NCI-H2107 treated with DMSO at 0.1 percent for 48 hours (cell line): ENCODE data around the gene PDE3B.
"Not testable (repeated sequence)": the region's sequence is repeated elsewhere in the genome, so short reads cannot be mapped to it uniquely, and the experiment has no call there.

Source experiments
- DNase-seq: peaks from one replicate; lab custom pipeline; 2025; ENCODE audit not compliant: unreplicated experiment; lab: John Stamatoyannopoulos, UW

Gene PDE3B

GRCh38 chr11:14638561-14638960 lies 5.0 kb upstream of the PDE3B start:
- DNase-seq: no peak

DNA sequence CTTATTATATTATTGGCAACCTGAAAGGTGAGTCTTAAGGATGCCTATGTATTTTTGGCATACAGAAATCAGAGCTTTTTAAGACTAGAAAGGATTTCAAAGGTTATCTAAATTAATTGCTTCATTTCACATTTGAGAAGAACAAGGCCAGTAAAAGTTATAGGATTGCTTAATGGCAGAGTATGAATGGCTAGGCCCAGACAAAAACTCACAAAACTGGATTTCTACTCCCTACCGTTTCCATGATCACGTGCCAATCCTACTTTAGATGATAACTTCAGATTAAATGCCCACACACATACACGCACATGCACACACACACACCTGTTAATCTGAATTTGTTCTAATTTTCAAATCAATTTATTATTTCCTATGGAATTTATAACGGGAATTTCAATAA lies 1.8 kb upstream of the PDE3B start:
- DNase-seq: no peak

DNA sequence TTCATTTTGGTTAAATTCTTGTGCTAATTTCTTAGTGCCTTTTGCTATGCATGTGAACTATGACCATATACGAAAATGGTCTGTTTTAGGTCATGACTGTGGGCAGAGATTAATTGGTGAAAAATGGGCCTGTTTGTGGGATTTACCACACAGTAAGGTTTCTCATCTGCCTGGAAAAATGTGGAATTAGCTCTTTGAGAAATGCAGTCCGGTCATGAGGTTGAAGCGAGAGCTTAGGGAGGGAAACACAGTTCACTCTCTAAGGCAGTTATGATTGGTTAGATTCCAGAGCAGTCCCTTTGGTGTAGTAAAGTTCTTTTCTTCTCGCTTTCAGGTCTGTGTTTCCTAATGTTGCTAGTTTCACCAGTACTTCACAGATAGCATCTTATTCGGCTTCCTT lies 1.2 kb upstream of the PDE3B start:
- no peak for DNase-seq

DNA sequence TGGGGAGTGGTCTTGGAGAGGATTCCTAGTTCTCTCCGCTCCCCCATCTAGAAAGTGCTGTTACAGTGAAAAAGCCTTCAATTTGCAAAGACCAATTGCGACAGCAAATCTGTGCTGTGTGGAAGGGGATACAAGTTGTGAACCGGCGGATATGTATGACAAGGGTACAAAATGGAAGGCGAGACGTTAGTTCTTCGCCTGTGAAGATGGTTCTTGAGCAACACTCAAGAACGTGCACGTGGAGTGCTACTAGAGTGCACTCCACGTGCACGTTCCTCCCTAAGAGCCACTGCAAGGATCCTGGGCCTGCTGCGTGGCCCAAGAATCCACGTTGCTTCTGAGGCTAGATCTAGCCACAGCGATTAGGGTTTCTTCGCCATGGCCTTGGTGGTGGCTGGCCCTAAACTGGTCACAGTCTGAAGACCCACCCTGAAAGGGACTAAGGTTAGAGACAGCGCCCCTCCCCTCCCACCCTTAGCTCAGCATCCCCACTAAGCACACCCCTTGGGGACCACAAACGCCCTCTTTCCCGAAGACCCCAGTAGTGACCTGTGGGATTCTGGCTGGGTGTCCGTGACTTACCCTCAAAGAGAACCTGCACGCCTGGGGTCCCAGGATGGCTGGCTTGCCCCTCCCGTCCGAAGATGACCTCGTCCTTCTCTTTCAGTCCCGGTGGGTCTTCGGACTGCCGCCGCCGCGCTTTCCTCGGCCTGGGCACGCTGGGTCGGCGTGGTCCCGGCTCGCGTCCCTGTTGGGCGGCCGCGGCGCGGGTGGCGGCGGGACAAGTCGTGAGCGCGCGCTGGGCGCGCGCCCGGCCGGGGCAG lies 519 bp upstream of the PDE3B start:
- no peak for DNase-seq

DNA sequence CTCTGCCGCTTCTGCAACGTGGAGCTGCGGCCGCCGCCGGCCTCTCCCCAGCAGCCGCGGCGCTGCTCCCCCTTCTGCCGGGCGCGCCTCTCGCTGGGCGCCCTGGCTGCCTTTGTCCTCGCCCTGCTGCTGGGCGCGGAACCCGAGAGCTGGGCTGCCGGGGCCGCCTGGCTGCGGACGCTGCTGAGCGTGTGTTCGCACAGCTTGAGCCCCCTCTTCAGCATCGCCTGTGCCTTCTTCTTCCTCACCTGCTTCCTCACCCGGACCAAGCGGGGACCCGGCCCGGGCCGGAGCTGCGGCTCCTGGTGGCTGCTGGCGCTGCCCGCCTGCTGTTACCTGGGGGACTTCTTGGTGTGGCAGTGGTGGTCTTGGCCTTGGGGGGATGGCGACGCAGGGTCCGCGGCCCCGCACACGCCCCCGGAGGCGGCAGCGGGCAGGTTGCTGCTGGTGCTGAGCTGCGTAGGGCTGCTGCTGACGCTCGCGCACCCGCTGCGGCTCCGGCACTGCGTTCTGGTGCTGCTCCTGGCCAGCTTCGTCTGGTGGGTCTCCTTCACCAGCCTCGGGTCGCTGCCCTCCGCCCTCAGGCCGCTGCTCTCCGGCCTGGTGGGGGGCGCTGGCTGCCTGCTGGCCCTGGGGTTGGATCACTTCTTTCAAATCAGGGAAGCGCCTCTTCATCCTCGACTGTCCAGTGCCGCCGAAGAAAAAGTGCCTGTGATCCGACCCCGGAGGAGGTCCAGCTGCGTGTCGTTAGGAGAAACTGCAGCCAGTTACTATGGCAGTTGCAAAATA lies 816 bp downstream of the PDE3B start:
- no peak for DNase-seq

- peak; percentile 19 for DNase-seq
Observed at GRCh38 chr11:14645015-14645912, 1.7 kb downstream of the PDE3B start.

GRCh38 chr11:14645985-14646900 lies 2.6 kb downstream of the PDE3B start:
- peak; percentile 15 for DNase-seq

DNA sequence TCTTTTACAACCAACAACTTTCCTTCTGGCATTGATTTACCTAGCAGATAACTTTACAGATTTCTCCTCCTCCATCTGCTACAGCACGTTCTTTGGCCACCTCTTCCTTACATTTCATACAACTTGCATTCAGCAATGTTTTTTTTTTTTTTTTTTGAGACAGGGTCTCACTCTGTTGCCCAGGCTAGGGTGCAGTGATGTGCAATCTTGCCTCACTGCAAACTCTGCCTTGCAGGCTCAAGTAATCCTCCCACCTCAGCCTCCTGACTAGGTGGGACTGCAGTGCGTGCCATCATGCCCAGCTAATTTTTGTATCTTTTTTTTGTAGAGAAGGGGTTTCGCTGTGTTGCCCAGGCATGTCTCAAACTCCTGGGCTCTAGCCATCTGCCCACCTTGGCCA lies 6.5 kb downstream of the PDE3B start:
- DNase-seq: no peak

DNA sequence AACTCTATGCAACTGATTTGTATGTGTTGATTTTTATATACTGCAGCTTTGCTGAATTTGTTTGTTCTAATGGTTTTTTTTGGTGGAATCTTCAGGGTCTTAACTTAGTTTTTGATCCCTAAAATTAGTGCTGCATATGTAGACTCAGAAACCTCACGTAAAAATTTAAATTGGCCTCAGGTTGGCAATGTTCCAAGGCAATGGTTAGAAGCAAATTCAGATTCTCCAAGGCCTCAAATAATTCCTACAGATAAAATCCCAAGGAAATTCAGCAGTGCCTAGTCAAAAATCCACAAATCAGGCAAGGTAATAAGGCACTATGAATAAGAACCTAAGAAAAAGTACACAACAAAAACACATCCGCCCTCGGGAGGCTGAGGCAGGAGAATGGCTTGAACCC lies 9.5 kb downstream of the PDE3B start:
- DNase-seq: no peak

GRCh38 chr11:14655435-14655834 lies 11.8 kb downstream of the PDE3B start:
- DNase-seq: no peak

GRCh38 chr11:14656536-14657457 lies 13.2 kb downstream of the PDE3B start:
- no peak for DNase-seq

GRCh38 chr11:14657841-14658240 lies 14.2 kb downstream of the PDE3B start:
- no peak for DNase-seq

DNA sequence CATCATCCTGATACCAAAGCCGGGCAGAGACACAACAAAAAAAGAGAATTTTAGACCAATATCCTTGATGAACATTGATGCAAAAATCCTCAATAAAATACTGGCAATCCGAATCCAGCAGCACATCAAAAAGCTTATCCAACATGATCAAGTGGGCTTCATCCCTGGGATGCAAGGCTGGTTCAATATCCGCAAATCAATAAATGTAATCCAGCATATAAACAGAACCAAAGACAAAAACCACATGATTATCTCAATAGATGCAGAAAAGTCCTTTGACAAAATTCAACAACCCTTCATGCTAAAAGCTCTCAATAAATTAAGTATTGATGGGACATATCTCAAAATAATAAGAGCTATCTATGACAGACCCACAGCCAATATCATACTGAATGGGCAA lies 21.3 kb downstream of the PDE3B start:
- DNase-seq: not testable (repeated sequence)

- DNase-seq: not testable (repeated sequence)
Observed at GRCh38 chr11:14667329-14667728, 23.7 kb downstream of the PDE3B start.

DNA sequence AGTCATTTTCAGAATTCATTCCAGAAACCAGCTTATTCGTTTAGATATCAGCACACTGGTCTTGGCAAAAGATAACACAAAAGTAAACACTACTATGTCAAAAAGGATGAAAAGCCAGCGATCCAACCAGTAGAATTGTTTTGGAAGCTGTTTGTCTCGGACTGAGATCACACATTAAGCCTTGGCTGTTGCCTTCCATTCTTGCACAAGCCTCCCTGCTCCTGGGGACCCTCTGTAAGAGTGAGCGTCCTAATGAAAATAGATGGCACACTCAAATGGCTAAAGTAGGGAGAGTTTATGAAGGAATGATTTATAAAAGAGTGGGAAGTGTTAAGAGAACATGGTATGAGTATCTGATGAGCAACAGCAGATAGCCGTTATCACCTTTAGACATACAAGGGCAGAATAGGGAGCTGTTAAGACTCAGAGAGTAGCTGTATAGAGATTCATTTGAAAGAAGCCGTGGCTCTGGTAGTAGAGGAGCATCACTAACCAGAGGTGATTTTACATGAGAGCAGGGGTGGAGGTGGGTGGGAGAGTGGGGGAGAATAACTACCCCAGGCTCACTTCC lies 25.2 kb downstream of the PDE3B start:
- DNase-seq: no peak

- DNase-seq: no peak
Observed at GRCh38 chr11:14669499-14669898, 25.9 kb downstream of the PDE3B start.

DNA sequence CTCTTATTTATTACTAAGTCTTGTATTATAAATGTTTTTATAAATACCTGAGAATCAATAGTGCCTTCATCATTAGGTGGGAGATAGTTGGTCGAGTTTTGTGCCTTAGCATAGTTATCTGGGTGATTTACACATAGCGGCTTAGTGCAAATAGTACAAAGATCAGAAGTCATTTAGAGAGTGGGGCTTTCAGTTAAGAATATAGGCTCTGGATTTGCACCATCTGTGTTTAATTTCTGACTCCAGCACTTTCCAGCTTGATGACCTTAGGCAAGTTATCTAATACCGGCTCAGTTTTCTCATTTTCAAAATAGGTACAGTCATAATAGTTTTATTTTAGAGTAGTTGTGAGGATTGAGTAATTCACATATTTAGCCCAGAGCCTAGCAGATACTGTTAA lies 26.4 kb downstream of the PDE3B start:
- no peak for DNase-seq

- DNase-seq: no peak
Observed at GRCh38 chr11:14672635-14673034, 29.0 kb downstream of the PDE3B start.

- no peak for DNase-seq
Observed at GRCh38 chr11:14673421-14673820, 29.8 kb downstream of the PDE3B start.
